ENCODE data around the gene TFDP2.

The TFDP2 gene

DNA sequence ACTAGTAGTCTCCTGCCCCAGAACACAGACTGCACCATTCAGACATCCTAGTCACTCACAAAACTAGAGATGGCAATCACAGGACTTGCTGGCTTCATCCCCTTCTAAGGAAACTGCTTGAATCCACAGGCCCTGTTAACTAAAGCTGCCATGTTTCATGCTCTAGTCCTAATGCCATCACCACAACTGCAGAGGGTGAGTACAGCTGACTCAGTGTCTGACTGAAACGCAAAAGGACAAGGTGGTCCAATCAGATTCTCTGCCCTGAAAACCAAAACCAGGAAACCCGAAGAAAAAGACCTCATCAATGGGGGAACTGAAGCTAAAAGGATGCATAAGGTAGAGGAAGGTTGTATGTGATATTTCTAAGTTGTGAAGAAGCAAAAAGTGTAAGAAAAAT lies 25.2 kb upstream of the TFDP2 start:
- no peak for ATAC-seq
- no peak for TF ChIP-seq ZFP3 (CRISPR knock-in tag; IDR thresholded peaks at IDR 0.05)
- no peak for TF ChIP-seq SNAI2 (CRISPR knock-in tag; IDR thresholded peaks at IDR 0.05)
- no peak for TF ChIP-seq ZNF8 (CRISPR knock-in tag; IDR thresholded peaks at IDR 0.05)
- TF ChIP-seq, protein P1, sequence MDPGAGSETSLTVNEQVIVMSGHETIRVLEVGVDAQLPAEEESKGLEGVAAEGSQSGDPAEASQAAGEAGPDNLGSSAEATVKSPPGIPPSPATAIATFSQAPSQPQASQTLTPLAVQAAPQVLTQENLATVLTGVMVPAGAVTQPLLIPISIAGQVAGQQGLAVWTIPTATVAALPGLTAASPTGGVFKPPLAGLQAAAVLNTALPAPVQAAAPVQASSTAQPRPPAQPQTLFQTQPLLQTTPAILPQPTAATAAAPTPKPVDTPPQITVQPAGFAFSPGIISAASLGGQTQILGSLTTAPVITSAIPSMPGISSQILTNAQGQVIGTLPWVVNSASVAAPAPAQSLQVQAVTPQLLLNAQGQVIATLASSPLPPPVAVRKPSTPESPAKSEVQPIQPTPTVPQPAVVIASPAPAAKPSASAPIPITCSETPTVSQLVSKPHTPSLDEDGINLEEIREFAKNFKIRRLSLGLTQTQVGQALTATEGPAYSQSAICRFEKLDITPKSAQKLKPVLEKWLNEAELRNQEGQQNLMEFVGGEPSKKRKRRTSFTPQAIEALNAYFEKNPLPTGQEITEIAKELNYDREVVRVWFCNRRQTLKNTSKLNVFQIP (CRISPR knock-in tag; IDR thresholded peaks at IDR 0.05; ENCODE audit: borderline replicate concordance, low read depth): no peak
- TF ChIP-seq CSDC2 (CRISPR knock-in tag; IDR thresholded peaks at IDR 0.05): no peak
- no peak for TF ChIP-seq TCF4 (CRISPR knock-in tag; IDR thresholded peaks at IDR 0.05; ENCODE audit: borderline replicate concordance)
- TF ChIP-seq, protein P2, sequence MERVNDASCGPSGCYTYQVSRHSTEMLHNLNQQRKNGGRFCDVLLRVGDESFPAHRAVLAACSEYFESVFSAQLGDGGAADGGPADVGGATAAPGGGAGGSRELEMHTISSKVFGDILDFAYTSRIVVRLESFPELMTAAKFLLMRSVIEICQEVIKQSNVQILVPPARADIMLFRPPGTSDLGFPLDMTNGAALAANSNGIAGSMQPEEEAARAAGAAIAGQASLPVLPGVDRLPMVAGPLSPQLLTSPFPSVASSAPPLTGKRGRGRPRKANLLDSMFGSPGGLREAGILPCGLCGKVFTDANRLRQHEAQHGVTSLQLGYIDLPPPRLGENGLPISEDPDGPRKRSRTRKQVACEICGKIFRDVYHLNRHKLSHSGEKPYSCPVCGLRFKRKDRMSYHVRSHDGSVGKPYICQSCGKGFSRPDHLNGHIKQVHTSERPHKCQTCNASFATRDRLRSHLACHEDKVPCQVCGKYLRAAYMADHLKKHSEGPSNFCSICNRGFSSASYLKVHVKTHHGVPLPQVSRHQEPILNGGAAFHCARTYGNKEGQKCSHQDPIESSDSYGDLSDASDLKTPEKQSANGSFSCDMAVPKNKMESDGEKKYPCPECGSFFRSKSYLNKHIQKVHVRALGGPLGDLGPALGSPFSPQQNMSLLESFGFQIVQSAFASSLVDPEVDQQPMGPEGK (CRISPR knock-in tag; IDR thresholded peaks at IDR 0.05; ENCODE audit: borderline replicate concordance): no peak
- no peak for TF ChIP-seq RARB (CRISPR knock-in tag; IDR thresholded peaks at IDR 0.05)
- TF ChIP-seq, protein P3, sequence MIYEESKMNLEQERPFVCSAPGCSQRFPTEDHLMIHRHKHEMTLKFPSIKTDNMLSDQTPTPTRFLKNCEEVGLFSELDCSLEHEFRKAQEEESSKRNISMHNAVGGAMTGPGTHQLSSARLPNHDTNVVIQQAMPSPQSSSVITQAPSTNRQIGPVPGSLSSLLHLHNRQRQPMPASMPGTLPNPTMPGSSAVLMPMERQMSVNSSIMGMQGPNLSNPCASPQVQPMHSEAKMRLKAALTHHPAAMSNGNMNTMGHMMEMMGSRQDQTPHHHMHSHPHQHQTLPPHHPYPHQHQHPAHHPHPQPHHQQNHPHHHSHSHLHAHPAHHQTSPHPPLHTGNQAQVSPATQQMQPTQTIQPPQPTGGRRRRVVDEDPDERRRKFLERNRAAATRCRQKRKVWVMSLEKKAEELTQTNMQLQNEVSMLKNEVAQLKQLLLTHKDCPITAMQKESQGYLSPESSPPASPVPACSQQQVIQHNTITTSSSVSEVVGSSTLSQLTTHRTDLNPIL (CRISPR knock-in tag; IDR thresholded peaks at IDR 0.05; ENCODE audit: low read depth): no peak

GRCh38 chr3:142168514-142168913 lies 19.2 kb upstream of the TFDP2 start:
- ATAC-seq: no peak
- TF ChIP-seq CSDC2 (CRISPR knock-in tag; IDR thresholded peaks at IDR 0.05) (no peak), ZFP3 (CRISPR knock-in tag; IDR thresholded peaks at IDR 0.05) (no peak), ARNTL (CRISPR knock-in tag; IDR thresholded peaks at IDR 0.05; ENCODE audit: borderline replicate concordance, low read depth) (no peak), ZFP30 (CRISPR knock-in tag; IDR thresholded peaks at IDR 0.05) (no peak), ESRRG (CRISPR knock-in tag; IDR thresholded peaks at IDR 0.05) (no peak), TOX (CRISPR knock-in tag; IDR thresholded peaks at IDR 0.05; ENCODE audit: borderline replicate concordance) (no peak), ZNF70 (CRISPR knock-in tag; IDR thresholded peaks at IDR 0.05) (no peak), ZNF8 (CRISPR knock-in tag; IDR thresholded peaks at IDR 0.05) (no peak), PPARA (CRISPR knock-in tag; IDR thresholded peaks at IDR 0.05; ENCODE audit: borderline replicate concordance) (no peak), SNAI2 (CRISPR knock-in tag; IDR thresholded peaks at IDR 0.05) (no peak)
- TF ChIP-seq, protein P3 (CRISPR knock-in tag; IDR thresholded peaks at IDR 0.05; ENCODE audit: low read depth): no peak
- TF ChIP-seq, protein P4, sequence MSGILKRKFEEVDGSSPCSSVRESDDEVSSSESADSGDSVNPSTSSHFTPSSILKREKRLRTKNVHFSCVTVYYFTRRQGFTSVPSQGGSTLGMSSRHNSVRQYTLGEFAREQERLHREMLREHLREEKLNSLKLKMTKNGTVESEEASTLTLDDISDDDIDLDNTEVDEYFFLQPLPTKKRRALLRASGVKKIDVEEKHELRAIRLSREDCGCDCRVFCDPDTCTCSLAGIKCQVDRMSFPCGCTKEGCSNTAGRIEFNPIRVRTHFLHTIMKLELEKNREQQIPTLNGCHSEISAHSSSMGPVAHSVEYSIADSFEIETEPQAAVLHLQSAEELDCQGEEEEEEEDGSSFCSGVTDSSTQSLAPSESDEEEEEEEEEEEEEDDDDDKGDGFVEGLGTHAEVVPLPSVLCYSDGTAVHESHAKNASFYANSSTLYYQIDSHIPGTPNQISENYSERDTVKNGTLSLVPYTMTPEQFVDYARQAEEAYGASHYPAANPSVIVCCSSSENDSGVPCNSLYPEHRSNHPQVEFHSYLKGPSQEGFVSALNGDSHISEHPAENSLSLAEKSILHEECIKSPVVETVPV (CRISPR knock-in tag; IDR thresholded peaks at IDR 0.05): no peak

DNA sequence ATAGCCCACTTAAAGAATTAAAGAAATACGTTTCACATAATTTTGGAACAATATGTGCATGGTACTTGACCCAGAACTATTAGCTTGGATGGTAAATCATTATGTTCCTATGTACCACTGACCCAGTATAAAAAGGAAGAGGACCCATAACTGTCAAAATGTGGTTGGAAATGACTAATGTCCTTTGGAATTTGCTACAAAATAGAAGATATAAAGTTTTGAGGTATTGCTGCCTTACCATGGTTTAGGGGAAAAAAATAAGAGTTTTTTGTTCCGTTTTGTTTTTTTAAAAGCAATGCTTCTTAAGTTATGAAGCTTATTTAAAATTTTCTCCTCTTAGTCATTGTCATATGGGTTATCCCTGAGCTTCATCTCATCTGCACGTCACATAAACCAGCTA lies 15.8 kb upstream of the TFDP2 start:
- ATAC-seq: no peak
- no peak for TF ChIP-seq TOX (CRISPR knock-in tag; IDR thresholded peaks at IDR 0.05; ENCODE audit: borderline replicate concordance)
- TF ChIP-seq, protein P3 (CRISPR knock-in tag; IDR thresholded peaks at IDR 0.05; ENCODE audit: low read depth): no peak
- no peak for TF ChIP-seq PPARA (CRISPR knock-in tag; IDR thresholded peaks at IDR 0.05; ENCODE audit: borderline replicate concordance)
- no peak for TF ChIP-seq ESRRG (CRISPR knock-in tag; IDR thresholded peaks at IDR 0.05)
- TF ChIP-seq, protein P4 (CRISPR knock-in tag; IDR thresholded peaks at IDR 0.05): no peak
- no peak for TF ChIP-seq ZFP3 (CRISPR knock-in tag; IDR thresholded peaks at IDR 0.05)
- TF ChIP-seq ZNF8 (CRISPR knock-in tag; IDR thresholded peaks at IDR 0.05): no peak
- TF ChIP-seq CSDC2 (CRISPR knock-in tag; IDR thresholded peaks at IDR 0.05): no peak
- TF ChIP-seq ZNF565 (CRISPR knock-in tag; conservative IDR thresholded peaks at IDR 0.05; ENCODE audit: low read depth): no peak
- TF ChIP-seq, protein P2 (CRISPR knock-in tag; IDR thresholded peaks at IDR 0.05; ENCODE audit: borderline replicate concordance): no peak
- no peak for TF ChIP-seq ARNTL (CRISPR knock-in tag; IDR thresholded peaks at IDR 0.05; ENCODE audit: borderline replicate concordance, low read depth)
- TF ChIP-seq TCF4 (CRISPR knock-in tag; IDR thresholded peaks at IDR 0.05; ENCODE audit: borderline replicate concordance): no peak
